HCT116 (cell line): ENCODE results near the gene GARIN3. TPM values are rescaled to one million over a fixed set of nuclear protein-coding genes. Genes with fewer than 3 reads are reported as not detected.

Experiments
- ATAC-seq: fragments of 200-7000 bp; cut with Tn5 transposase; 2 replicates; pipeline ENCODE4 v1.9.1; 2020; ENCODE audit warnings: mild to moderate bottlenecking, moderate library complexity
- BruUV-seq: library from RNA; stranded (reverse); fragments of 400-500 nt; replicated peaks from 2 replicates; lab custom pipeline; 2021; lab: Mats Ljungman, UMichigan
- CTCF ChIA-PET: fragments of 300-600 bp; sonication (Branson Sonifier 250); formaldehyde crosslinking; loops from one replicate; lab custom pipeline; 2021; ENCODE audit warnings: antibody characterized with exemption; lab: Charles Lee
- POLR2A ChIA-PET: fragments of 300-600, 350-600 bp; sonication (Branson Sonifier 250); formaldehyde crosslinking; loops from one replicate; lab custom pipeline; 2021; ENCODE audit warnings: antibody characterized with exemption; lab: Charles Lee
- RAD21 ChIA-PET, 2 experiments: fragments of 300-600 bp; sonication (Branson Sonifier 250); formaldehyde crosslinking; loops; one replicate each; lab custom pipeline; 2023; ENCODE audit warnings: low total read pairs in 2 of 2; ENCODE audit not compliant: uncharacterized antibody in 2 of 2, unreplicated experiment in 2 of 2, low non-redundant PET in 1 of 2; lab: Charles Lee
- DNase-seq: peaks from one replicate; pipeline ENCODE4 v3.0.0-alpha.2; 2010; ENCODE audit warnings: low read depth, low spot score
- H2AFZ ChIP-seq: fragments of 200-600 bp; shearing (Covaris generic), sonication (generic); 2 replicates; pipeline ENCODE4 v1.6.1; 2017; ENCODE audit warnings: low read depth, mixed run types, mixed read lengths, antibody characterized with exemption, low read length; ENCODE audit not compliant: poor library complexity, severe bottlenecking
- H3K27ac ChIP-seq: 2 replicates; pipeline ENCODE4 v1.5.1; 2012; ENCODE audit warnings: low read depth, low read length
- H3K27me3 ChIP-seq: fragments of 200-600 bp; sonication (generic); 2 replicates; pipeline ENCODE4 v1.6.1; 2016; ENCODE audit warnings: mixed run types, low read length, mixed read lengths; ENCODE audit not compliant: insufficient read depth
- H3K36me3 ChIP-seq, 2 experiments: fragments of 200-500 bp in 1 of 2; fragments of 200-600 bp in 1 of 2; sonication (Bioruptor generic) in 1 of 2; sonication (generic) in 1 of 2; 2 replicates each; pipeline versions ENCODE4 v1.5.1 to v1.6.1; 2014 to 2016; ENCODE audit warnings: low read length in 2 of 2, inconsistent platforms in 1 of 2, mixed read lengths in 1 of 2, mixed run types in 1 of 2; ENCODE audit not compliant: insufficient read depth in 2 of 2, control insufficient read depth in 1 of 2
- H3K4me1 ChIP-seq, 2 experiments: fragments of 200-600 bp in 1 of 2; sonication (generic) in 1 of 2; 2 replicates each; pipeline versions ENCODE4 v1.5.1 to v1.6.1; 2012 to 2017; ENCODE audit warnings: low read length in 2 of 2, inconsistent platforms in 1 of 2, mild to moderate bottlenecking in 1 of 2, mixed read lengths in 1 of 2, mixed run types in 1 of 2, moderate library complexity in 1 of 2; ENCODE audit not compliant: insufficient read depth in 2 of 2, control insufficient read depth in 1 of 2
- H3K4me2 ChIP-seq: fragments of 200-600 bp; sonication (generic); 2 replicates; pipeline ENCODE4 v1.6.1; 2017; ENCODE audit warnings: mixed run types, low read length, mixed read lengths
- H3K4me3 ChIP-seq, 2 experiments: fragments of 200-600 bp in 1 of 2; sonication (generic) in 1 of 2; replicated peaks in 1 of 2; 2 replicates each; pipeline ENCODE4 v1.5.1; 2011 to 2016; ENCODE audit warnings: low read length in 2 of 2, control low read depth in 1 of 2, low read depth in 1 of 2, mild to moderate bottlenecking in 1 of 2, mixed read lengths in 1 of 2, mixed run types in 1 of 2
- H3K79me2 ChIP-seq: fragments of 200-600 bp; sonication (generic); 2 replicates; pipeline ENCODE4 v1.6.1; 2017; ENCODE audit warnings: mild to moderate bottlenecking, mixed run types, low read length, moderate library complexity, mixed read lengths; ENCODE audit not compliant: insufficient read depth
- H3K9ac ChIP-seq: fragments of 200-600 bp; sonication (generic); 2 replicates; pipeline ENCODE4 v1.6.1; 2016; ENCODE audit warnings: low read length, mixed read lengths
- H3K9me2 ChIP-seq: fragments of 200-600 bp; sonication (generic), shearing (Covaris generic); 2 replicates; pipeline ENCODE4 v1.6.1; 2017; ENCODE audit warnings: mixed run types, mild to moderate bottlenecking, moderate library complexity; ENCODE audit not compliant: insufficient read depth
- H3K9me3 ChIP-seq, 2 experiments: fragments of 200-500 bp in 1 of 2; fragments of 200-600 bp in 1 of 2; sonication (Bioruptor generic) in 1 of 2; sonication (generic) in 1 of 2; 2 replicates each; pipeline ENCODE4 v1.6.1; 2014 to 2017; ENCODE audit warnings: low read length in 2 of 2, mixed read lengths in 2 of 2, inconsistent platforms in 1 of 2, low read depth in 1 of 2, mild to moderate bottlenecking in 1 of 2, mixed run types in 1 of 2, moderate library complexity in 1 of 2; ENCODE audit not compliant: control insufficient read depth in 1 of 2, insufficient read depth in 1 of 2
- H4K20me1 ChIP-seq: fragments of 200-600 bp; sonication (generic), shearing (Covaris generic); 2 replicates; pipeline ENCODE4 v1.6.1; 2017; ENCODE audit warnings: mixed run types, mild to moderate bottlenecking, moderate library complexity; ENCODE audit not compliant: insufficient read depth
- CTCF ChIP-seq, 3 experiments: fragments of 200-600 bp in 1 of 3; sonication (generic) in 1 of 3; IDR thresholded peaks in 2 of 3; conservative IDR thresholded peaks in 1 of 3; 2 replicates each; pipeline ENCODE4 v1.5.1; 2012 to 2017; ENCODE audit warnings: low read depth in 2 of 3, low read length in 2 of 3, antibody characterized with exemption in 1 of 3, borderline replicate concordance in 1 of 3, control low read depth in 1 of 3, mild to moderate bottlenecking in 1 of 3, mixed read lengths in 1 of 3, mixed run types in 1 of 3, moderate library complexity in 1 of 3; ENCODE audit not compliant: insufficient read depth in 1 of 3
- EGR1 ChIP-seq: IDR thresholded peaks from 2 replicates; pipeline ENCODE4 v1.6.1; 2012; ENCODE audit warnings: low read depth
- ELF1 ChIP-seq: IDR thresholded peaks from 2 replicates; pipeline ENCODE4 v1.6.1; 2012; ENCODE audit warnings: low read depth, borderline replicate concordance
- JUND ChIP-seq: IDR thresholded peaks from 2 replicates; pipeline ENCODE4 v1.6.1; 2012
- SRF ChIP-seq: IDR thresholded peaks from 2 replicates; pipeline ENCODE4 v1.6.1; 2012; ENCODE audit warnings: low read depth
- intact Hi-C: fragments of 100-400 bp; cut with micrococcal nuclease; formaldehyde crosslinking; loops from 2 replicates; pipeline ENCODE4 v1.10.0; 2022
- total RNA-seq: library from RNA; stranded (reverse); gene quantifications from one replicate; pipeline ENCODE4 v1.2.1, GENCODE V29; 2021; ENCODE audit not compliant: unreplicated experiment

The GARIN3 gene
- total RNA-seq, 1 experiment from 2014 or later, result not detected

DNA sequence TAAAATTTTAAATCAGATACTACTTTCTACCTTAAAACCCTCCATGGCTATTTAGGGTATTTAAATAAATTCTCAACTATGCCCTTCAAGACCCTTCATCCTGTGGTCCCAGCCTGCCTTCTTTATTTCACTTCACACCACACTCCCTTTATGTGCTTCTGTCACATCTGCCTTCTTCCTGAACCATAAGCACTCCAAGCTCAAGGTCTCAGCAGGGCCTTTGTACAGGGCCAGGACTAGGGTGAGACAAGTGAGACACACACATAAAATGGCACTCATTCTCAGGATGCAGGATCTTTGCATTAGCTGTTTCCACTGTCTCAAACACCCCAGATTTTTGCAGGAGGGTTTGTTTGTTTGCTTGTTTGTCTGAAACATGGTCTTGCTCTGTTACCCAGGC is 22.2 kb upstream of the GARIN3 start (continued):
- no peak for TF ChIP-seq EGR1

GRCh38 chr5:157187046-157187754 is 21.1 kb upstream of the GARIN3 start:
- peaks cover 41% of the 10 kb centered on the region for H3K27me3 ChIP-seq
- no TSS peak for BruUV-seq
- POLR2A ChIA-PET, result no interaction called here
- H4K20me1 ChIP-seq, result no peaks in the 10 kb centered on the region
- RAD21 ChIA-PET, result no interaction called here
- H3K79me2 ChIP-seq, result no peaks in the 10 kb centered on the region
- DNase-seq, result no peak
- H3K4me2 ChIP-seq, result no peak overlapping the region
- TF ChIP-seq SRF (no peak), ELF1 (no peak), CTCF (IDR thresholded peaks at IDR 0.05 in 2 of 3, conservative IDR thresholded peaks at IDR 0.05 in 1 of 3; ENCODE audit: borderline replicate concordance in 1 of 3, insufficient read depth in 1 of 3, low read depth in 2 of 3, low read length in 2 of 3) (no peak), JUND (no peak)
- H2AFZ ChIP-seq, result no peak overlapping the region
- intact Hi-C loops, result no loop called here
- no peaks in the 10 kb centered on the region for H3K36me3 ChIP-seq
- H3K9me2 ChIP-seq, result no peaks in the 10 kb centered on the region
- no peaks in the 10 kb centered on the region for H3K4me1 ChIP-seq
- ATAC-seq, result no peak
- H3K9me3 ChIP-seq, result no peaks in the 10 kb centered on the region
- H3K27ac ChIP-seq, result no peak overlapping the region
- no peak overlapping the region for H3K4me3 ChIP-seq
- CTCF ChIA-PET, result interaction anchor here (0.6 kb wide), 1 partner anchor 78 kb away, joined by 4 read pairs; no protein-coding TSS in a partner anchor
- no peak overlapping the region for H3K9ac ChIP-seq
